Activated CD4-positive, alpha-beta T cell treated with anti-CD3 and anti-CD28 coated beads for 4 hours (primary cell): ENCODE data around the gene CNST.
"Not testable (repeated sequence)": the region's sequence is repeated elsewhere in the genome, so short reads cannot be mapped to it uniquely, and the experiment has no call there.

Experiments used
- DNase-seq, 2 donors: peaks; one replicate each; pipeline ENCODE4 v3.0.0-alpha.2; 2020

The CNST gene

GRCh38 chr1:246587606-246588005 lies 21.4 kb downstream of the CNST start:
- no peak for DNase-seq

DNA sequence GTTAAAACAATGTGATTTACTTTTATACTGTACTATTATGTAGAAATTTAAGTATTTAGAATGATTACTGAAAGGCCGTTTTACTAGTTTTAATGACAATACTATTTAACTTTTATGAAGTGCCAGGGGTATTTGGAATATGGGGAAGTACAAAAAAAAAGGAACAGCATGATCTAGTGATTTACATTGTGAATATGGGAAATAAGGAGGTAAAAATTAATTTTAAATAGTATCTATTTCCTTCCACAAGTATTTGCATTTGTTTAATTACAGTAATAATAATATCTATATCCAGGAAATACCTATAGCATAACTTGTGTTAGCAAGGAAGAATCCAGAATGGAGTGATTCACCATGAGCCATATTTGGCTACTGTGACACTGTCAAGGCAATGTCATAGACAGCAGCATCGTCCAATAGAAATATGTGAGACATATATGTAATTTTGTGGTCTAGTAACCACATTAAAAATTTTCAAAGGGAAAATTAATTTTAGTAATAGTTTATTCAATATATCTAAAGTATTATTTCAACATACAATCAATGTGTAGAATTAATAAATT lies 22.0 kb downstream of the CNST start:
- DNase-seq, result no peak

DNA sequence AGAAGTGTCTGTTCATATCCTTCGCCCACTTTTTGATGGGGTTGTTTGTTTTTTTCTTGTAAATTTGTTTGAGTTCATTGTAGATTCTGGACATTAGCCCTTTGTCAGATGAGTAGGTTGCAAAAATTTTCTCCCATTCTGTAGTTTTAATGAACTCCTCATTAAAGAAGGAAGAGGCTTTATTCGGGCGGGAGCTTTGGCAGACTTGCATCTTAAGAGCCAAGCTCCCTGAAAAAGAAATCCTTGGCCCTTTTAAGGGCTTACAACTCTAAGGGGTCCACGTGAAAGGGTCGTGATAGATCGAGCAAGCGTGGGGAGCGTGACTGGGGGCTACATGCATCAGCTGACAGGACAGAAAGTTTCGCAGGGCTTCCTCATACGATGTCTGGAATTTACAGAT lies 23.7 kb downstream of the CNST start:
- DNase-seq, result not testable (repeated sequence)

DNA sequence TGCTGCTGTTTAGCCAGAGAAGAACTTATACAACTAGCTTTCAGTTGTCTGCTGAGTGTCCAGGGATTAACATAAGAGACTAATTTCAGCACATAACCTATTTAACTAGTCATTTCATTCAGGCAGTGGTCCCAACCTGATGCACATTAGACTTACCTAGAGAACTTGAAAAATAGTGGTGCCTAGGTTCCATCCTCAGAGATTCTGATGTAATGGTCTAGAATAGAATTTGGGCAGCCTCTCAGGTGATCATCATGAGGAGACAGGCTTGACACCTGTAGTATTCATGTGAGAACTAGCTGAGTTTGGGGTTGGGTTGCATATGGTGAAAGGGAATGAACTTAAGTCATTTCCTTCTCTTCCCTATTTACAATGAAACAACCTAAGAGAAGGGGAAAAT lies 24.8 kb downstream of the CNST start:
- DNase-seq, result no peak

DNA sequence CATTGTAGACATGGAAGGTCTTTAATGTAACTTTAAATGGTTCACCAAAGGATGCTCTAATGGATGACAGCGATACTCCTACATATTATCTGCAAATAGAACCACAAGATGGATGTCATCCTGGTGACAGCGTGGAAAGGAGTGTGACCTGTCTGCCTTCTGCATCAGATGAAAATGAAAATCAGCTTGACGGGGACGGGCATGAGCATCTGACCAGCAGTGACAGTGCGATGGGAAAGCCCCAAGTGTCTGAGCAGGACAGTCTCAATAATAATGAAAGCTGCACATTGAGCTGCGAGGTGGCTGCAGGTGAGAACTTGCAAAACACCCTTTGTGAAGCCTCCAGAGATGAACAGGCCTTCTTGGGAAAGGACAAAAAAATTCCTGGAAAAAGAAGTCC lies 25.2 kb downstream of the CNST start:
- DNase-seq, result no peak

- no peak for DNase-seq
Observed at GRCh38 chr1:246591958-246592357, 25.7 kb downstream of the CNST start.

DNA sequence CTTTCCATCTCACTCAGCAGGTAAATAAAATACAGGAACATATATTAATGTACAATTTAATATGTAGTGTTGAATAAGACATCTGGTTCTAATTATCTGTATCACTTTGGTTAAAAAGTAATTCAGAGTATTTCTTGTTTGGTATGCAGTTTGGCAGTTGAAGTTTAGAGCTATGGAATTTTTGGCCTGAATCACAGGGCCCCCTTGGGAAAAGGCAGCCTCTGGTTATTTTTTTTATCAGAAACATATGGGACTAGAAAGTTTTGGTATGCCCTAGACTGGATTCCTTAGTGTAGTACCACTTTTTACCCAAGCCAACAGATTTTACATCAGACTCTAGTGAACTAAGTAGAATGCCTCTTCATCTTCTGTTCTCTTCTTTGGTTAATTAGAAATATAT lies 26.4 kb downstream of the CNST start:
- no peak for DNase-seq

DNA sequence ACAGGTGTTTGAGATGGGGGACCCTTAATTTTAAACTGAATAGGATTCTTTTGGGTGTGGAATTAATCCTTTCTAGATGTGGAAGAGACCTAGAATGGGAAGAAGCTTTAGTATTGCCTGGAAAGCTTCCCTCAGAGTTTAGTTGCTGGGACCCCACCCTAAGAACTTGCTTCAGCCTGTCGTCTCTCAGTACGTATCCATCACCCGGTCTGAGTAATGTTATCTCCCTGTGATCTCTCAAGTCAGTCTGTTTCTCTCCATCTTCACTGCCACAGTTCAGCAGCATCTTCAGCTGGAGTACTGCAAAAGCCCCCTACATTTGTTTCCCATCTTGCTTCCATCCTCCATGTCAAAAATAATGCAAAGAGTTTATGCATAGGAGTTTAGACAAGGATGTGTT lies 28.9 kb downstream of the CNST start:
- DNase-seq, result no peak

DNA sequence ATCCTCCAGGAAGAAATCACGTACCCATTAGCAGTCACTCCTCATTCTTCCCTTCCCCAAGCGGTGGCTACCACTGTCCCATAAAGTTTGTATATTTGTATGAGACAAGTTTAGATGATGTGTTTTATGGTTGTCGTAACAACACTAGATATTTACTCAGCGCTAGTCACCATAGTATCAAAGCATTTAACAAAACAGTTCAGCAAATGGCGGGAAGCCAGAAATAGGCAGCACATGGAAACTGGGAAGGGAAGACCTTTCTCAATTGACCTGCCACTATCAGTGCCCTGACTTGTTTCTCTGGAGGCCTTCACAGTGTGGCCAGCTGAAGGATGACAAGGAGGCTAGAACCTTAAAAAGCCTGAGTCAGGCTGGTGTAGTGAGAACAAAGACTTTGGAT lies 31.1 kb downstream of the CNST start:
- DNase-seq, result no peak

DNA sequence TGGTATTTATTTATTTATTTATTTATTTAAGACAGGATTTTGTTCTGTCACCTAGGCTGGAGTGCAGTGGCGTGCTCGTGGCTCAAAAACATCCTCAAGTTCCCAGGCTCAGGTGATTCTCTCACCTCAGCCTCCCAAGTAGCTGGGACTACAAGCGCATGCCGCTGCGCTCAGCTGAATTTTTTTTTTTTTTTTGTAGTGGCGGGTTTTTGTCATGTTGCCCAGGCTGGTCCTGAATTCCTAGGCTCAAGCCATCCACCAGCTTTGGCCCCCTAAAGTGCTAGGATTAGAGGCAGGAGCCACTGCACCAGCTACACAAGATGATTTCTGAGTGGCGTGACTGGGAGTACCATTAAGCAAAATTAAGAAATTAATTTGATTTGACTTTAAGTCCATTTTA lies 31.7 kb downstream of the CNST start:
- no peak for DNase-seq

DNA sequence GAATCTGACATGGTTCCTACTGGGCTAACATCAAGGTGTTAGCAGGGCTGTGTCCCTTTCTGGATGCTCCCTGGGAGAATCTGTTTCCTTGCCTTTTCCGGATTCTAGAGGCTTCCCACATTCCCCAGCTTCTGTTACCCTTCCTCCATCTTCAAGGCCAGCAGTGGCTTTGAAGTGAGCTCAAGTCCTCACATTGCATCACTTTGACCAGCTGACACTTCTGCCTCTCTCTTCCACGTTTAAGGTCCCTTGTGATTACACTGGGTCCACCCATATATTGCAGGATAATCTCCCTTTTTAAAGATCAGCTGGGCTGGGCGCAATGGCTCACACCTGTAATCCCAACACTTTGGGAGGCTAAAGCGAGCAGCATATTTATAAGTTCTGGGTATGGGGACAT lies 33.1 kb downstream of the CNST start:
- no peak for DNase-seq

GRCh38 chr1:246600579-246600978 lies 34.3 kb downstream of the CNST start:
- no peak for DNase-seq

DNA sequence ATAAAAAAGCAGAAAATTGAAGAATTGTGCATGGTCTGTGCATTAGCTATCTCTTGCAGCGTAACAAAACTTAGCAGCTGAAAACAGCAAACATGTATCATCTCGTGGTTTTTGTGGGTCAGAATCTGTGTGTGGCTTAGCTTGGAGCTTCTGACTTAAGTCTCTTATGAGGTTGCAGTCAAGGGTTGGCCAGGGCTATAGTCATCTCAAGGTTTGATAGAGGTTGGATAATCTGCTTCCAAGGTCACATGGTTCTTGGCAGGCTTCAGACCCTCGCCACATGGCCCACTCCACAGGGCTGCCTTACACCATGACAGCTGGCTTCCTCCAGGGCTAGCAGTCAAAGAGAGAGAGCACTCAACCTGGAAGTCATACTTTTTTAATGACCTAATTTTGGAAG lies 35.9 kb downstream of the CNST start:
- no peak for DNase-seq

DNA sequence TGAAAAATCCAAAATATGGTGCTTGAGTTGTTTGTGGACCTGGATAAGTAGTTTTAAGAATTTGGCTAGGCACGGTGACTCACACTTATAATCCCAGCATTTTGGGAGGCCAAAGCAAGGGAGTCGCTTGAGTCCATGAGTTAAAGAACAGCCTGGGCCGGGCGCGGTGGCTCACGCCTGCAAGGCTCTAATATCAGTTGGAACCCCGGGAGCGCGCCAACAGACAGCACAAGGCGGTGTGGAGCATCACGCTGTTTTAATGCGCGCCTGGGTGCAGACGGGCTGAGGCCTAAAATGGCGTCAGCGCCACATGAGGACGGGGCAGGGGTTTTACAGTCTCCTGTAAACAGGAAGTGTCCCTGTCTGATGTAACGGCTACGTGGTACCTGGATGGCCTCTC lies 39.0 kb downstream of the CNST start:
- DNase-seq, result not testable (repeated sequence)

GRCh38 chr1:246607462-246607861 lies 41.2 kb downstream of the CNST start:
- DNase-seq, result no peak

DNA sequence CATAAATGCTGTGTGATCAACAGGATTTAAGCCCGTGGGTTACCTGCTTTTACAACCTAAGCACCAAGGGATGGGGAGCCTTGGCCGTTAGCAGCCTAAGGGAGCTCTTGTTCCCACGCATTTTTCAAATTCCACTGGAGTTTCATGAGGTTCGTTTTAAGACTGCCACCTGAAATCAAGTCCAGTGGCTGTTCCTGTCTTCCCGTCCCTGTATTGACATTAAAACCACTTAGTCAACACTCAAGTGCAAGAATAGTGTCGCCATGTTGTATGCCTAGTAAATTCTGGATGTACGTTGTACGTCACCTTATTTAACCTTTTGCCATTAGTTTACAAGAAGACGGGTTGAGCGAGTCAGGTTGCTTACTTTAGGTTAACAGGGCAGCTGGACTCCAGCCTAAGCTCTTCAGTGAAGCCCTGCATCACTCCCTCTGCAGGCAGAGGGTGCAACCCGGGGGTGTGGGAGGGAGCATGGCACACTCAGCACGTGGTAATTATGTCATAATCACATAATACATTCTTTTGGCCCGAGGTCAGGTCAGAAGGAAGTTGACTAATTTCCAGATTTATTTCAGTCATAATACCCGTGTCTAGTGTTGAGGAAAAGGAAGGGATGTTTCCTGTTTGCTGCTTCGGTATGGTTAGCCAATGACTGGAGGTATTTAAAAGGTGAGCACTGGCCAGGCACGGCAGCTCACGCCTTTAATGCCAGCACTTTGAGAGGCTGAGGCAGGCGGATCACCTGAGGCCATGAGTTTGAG lies 42.5 kb downstream of the CNST start:
- DNase-seq, result peak; percentile 20 to 22

DNA sequence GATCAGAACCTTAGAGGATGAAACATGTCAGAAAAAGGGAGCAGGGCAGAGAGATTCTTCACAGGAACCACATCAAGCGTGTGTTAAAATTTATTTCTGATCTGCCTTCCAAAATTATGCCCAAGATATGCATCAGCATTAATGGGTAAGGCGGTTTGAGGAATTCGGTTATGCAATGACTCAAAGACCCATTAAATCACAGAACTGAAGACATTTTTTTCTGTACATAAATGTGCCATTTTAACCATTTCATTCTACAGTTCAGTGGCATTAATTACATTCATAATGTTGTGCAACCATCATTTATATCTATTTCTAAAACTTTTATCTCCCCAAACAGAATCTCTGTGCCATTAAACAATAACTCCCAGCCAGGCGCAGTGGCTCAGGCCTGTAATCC lies 43.4 kb downstream of the CNST start:
- no peak for DNase-seq

- DNase-seq, result no peak
Observed at GRCh38 chr1:246613096-246613758, 47.0 kb downstream of the CNST start.

GRCh38 chr1:246617156-246617555 lies 50.9 kb downstream of the CNST start:
- DNase-seq, result no peak

GRCh38 chr1:246617768-246618167 lies 51.5 kb downstream of the CNST start:
- DNase-seq, result no peak

- DNase-seq, result no peak
Observed at GRCh38 chr1:246618240-246618808, 52.1 kb downstream of the CNST start.

DNA sequence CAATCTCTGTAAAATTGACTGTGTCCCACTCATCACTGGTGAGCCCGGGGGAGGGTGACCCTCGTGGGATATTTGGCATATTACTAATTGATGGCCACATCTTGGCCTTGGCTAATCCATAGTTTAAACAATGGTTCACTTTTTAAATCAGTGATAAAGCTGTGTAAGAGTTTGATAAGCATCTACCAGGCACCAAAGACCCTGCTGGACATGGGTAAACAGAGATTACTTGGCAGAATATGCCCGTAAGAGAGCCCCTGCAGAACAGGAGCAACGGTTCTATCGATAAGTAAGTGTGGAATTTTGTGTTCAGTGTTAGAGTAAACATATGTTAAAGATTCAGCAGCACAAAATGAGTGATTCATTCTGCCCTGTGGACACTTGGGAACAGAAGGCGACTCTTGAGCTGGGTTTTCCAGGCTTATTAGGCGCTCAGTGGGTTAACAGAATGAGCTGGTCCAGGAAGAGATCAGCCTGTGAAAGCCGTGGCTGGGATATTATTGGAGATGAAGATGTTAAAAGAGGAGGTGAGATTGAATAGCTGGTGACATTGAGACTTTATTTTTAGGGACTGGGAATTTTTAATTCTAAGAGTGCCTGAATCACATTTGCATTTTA lies 55.9 kb downstream of the CNST start:
- DNase-seq, result no peak

DNA sequence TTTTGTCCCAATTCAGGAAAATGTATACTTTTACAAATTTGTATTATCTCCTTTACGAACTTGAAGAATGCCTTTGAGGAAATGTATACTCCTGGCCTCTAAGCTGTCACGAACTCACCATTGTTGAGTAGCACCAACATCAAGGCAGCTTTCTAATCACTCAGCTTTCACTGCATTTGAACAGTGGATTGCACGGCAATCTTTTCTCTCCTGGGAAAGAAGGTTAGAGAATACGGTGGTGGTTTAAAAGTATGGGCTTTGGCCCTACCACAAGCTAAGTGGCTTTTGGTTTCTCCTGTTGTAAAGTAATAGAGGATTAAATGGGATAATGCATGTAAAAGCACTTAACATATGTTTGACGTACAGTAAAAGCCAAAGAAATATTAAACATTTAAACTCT lies 57.8 kb downstream of the CNST start:
- DNase-seq, result no peak

- DNase-seq, result no peak
Observed at GRCh38 chr1:246629030-246629429, 62.8 kb downstream of the CNST start.
